Measurements from ENCODE around the gene SELENOP.

SELENOP gene

GRCh38 chr5:42806701-42807262 lies 4.9 kb downstream of the SELENOP start:
- no peak overlapping the region for H3K4me3 ChIP-seq (ENCODE audit: low read length)
- no peaks in the 10 kb centered on the region for H3K36me3 ChIP-seq (ENCODE audit: insufficient read depth, low read length)
- no peaks in the 10 kb centered on the region for H3K27me3 ChIP-seq (ENCODE audit: control insufficient read depth, insufficient read depth, low read length)
- no peak overlapping the region for H3K4me2 ChIP-seq (ENCODE audit: low read length)
- no peak overlapping the region for H3K9ac ChIP-seq (ENCODE audit: low read depth, low read length)
- H3K9me3 ChIP-seq (replicated peaks; ENCODE audit: low read length): no peaks in the 10 kb centered on the region
- no peaks in the 10 kb centered on the region for H3K4me1 ChIP-seq (ENCODE audit: control insufficient read depth, insufficient read depth, low read length)

GRCh38 chr5:42806004-42806700 lies 5.5 kb downstream of the SELENOP start:
- H3K9me3 ChIP-seq (replicated peaks; ENCODE audit: low read length): no peaks in the 10 kb centered on the region
- H3K4me2 ChIP-seq (ENCODE audit: low read length): no peak overlapping the region
- no peaks in the 10 kb centered on the region for H3K4me1 ChIP-seq (ENCODE audit: control insufficient read depth, insufficient read depth, low read length)

GRCh38 chr5:42804717-42805339 lies 6.9 kb downstream of the SELENOP start:
- H3K4me2 ChIP-seq (ENCODE audit: low read length): no peak overlapping the region
- no peak overlapping the region for H3K9ac ChIP-seq (ENCODE audit: low read depth, low read length)
- no peak overlapping the region for H3K4me3 ChIP-seq (ENCODE audit: low read length)
- no peaks in the 10 kb centered on the region for H3K36me3 ChIP-seq (ENCODE audit: insufficient read depth, low read length)
- no peaks in the 10 kb centered on the region for H3K27me3 ChIP-seq (ENCODE audit: control insufficient read depth, insufficient read depth, low read length)
- H3K9me3 ChIP-seq (replicated peaks; ENCODE audit: low read length): no peaks in the 10 kb centered on the region
- no peaks in the 10 kb centered on the region for H3K4me1 ChIP-seq (ENCODE audit: control insufficient read depth, insufficient read depth, low read length)

More at GRCh38 chr5:42806004-42806700, 5.5 kb downstream of the SELENOP start:
- Histone ChIP-seq H3K27me3 (ENCODE audit: control insufficient read depth, insufficient read depth, low read length) (no peaks in the 10 kb centered on the region), H3K36me3 (ENCODE audit: insufficient read depth, low read length) (no peaks in the 10 kb centered on the region), H3K9ac (ENCODE audit: low read depth, low read length) (no peak overlapping the region), H3K4me3 (ENCODE audit: low read length) (no peak overlapping the region)

- H3K27me3 ChIP-seq (ENCODE audit: control insufficient read depth, insufficient read depth, low read length): no peaks in the 10 kb centered on the region
- H3K4me1 ChIP-seq (ENCODE audit: control insufficient read depth, insufficient read depth, low read length): no peaks in the 10 kb centered on the region
- no peak overlapping the region for H3K4me2 ChIP-seq (ENCODE audit: low read length)
- H3K4me3 ChIP-seq (ENCODE audit: low read length): no peak overlapping the region
- H3K9me3 ChIP-seq (replicated peaks; ENCODE audit: low read length): no peaks in the 10 kb centered on the region
- H3K36me3 ChIP-seq (ENCODE audit: insufficient read depth, low read length): no peaks in the 10 kb centered on the region
- no peak overlapping the region for H3K9ac ChIP-seq (ENCODE audit: low read depth, low read length)
Measured at GRCh38 chr5:42801516-42802166, 10.1 kb downstream of the SELENOP start.

GRCh38 chr5:42800748-42801330 lies 10.9 kb downstream of the SELENOP start:
- Histone ChIP-seq H3K4me3 (ENCODE audit: low read length) (no peak overlapping the region), H3K9me3 (replicated peaks; ENCODE audit: low read length) (no peaks in the 10 kb centered on the region), H3K4me1 (ENCODE audit: control insufficient read depth, insufficient read depth, low read length) (no peaks in the 10 kb centered on the region), H3K9ac (ENCODE audit: low read depth, low read length) (no peak overlapping the region), H3K4me2 (ENCODE audit: low read length) (no peak overlapping the region), H3K27me3 (ENCODE audit: control insufficient read depth, insufficient read depth, low read length) (no peaks in the 10 kb centered on the region), H3K36me3 (ENCODE audit: insufficient read depth, low read length) (no peaks in the 10 kb centered on the region)

- Histone ChIP-seq H3K4me1 (ENCODE audit: control insufficient read depth, insufficient read depth, low read length) (no peaks in the 10 kb centered on the region), H3K9ac (ENCODE audit: low read depth, low read length) (no peak overlapping the region), H3K27me3 (ENCODE audit: control insufficient read depth, insufficient read depth, low read length) (no peaks in the 10 kb centered on the region), H3K4me3 (ENCODE audit: low read length) (no peak overlapping the region), H3K4me2 (ENCODE audit: low read length) (no peak overlapping the region), H3K9me3 (replicated peaks; ENCODE audit: low read length) (no peaks in the 10 kb centered on the region), H3K36me3 (ENCODE audit: insufficient read depth, low read length) (no peaks in the 10 kb centered on the region)
Measured at GRCh38 chr5:42799668-42800114, 12.0 kb downstream of the SELENOP start.

- Histone ChIP-seq H3K36me3 (ENCODE audit: insufficient read depth, low read length) (no peaks in the 10 kb centered on the region), H3K27me3 (ENCODE audit: control insufficient read depth, insufficient read depth, low read length) (no peaks in the 10 kb centered on the region), H3K9ac (ENCODE audit: low read depth, low read length) (no peak overlapping the region), H3K9me3 (replicated peaks; ENCODE audit: low read length) (no peaks in the 10 kb centered on the region), H3K4me3 (ENCODE audit: low read length) (no peak overlapping the region), H3K4me2 (ENCODE audit: low read length) (no peak overlapping the region), H3K4me1 (ENCODE audit: control insufficient read depth, insufficient read depth, low read length) (no peaks in the 10 kb centered on the region)
Measured at GRCh38 chr5:42799241-42799608, 12.5 kb downstream of the SELENOP start.

- Histone ChIP-seq H3K27me3 (ENCODE audit: control insufficient read depth, insufficient read depth, low read length) (no peaks in the 10 kb centered on the region), H3K9me3 (replicated peaks; ENCODE audit: low read length) (no peaks in the 10 kb centered on the region), H3K4me3 (ENCODE audit: low read length) (no peak overlapping the region), H3K9ac (ENCODE audit: low read depth, low read length) (no peak overlapping the region), H3K4me2 (ENCODE audit: low read length) (no peak overlapping the region), H3K36me3 (ENCODE audit: insufficient read depth, low read length) (no peaks in the 10 kb centered on the region), H3K4me1 (ENCODE audit: control insufficient read depth, insufficient read depth, low read length) (no peaks in the 10 kb centered on the region)
Measured at GRCh38 chr5:42798284-42799240, 13.1 kb downstream of the SELENOP start.

GRCh38 chr5:42791151-42791550 lies 20.5 kb downstream of the SELENOP start:
- H3K4me2 ChIP-seq (ENCODE audit: low read length): no peak overlapping the region
- H3K9me3 ChIP-seq (replicated peaks; ENCODE audit: low read length): no peaks in the 10 kb centered on the region
- no peaks in the 10 kb centered on the region for H3K36me3 ChIP-seq (ENCODE audit: insufficient read depth, low read length)
- no peak overlapping the region for H3K4me3 ChIP-seq (ENCODE audit: low read length)
- no peak overlapping the region for H3K9ac ChIP-seq (ENCODE audit: low read depth, low read length)
- H3K4me1 ChIP-seq (ENCODE audit: control insufficient read depth, insufficient read depth, low read length): no peaks in the 10 kb centered on the region
- no peaks in the 10 kb centered on the region for H3K27me3 ChIP-seq (ENCODE audit: control insufficient read depth, insufficient read depth, low read length)

GRCh38 chr5:42787845-42788244 lies 23.8 kb downstream of the SELENOP start:
- H3K36me3 ChIP-seq (ENCODE audit: insufficient read depth, low read length): no peaks in the 10 kb centered on the region
- H3K9ac ChIP-seq (ENCODE audit: low read depth, low read length): no peak overlapping the region
- H3K4me1 ChIP-seq (ENCODE audit: control insufficient read depth, insufficient read depth, low read length): no peaks in the 10 kb centered on the region
- no peaks in the 10 kb centered on the region for H3K9me3 ChIP-seq (replicated peaks; ENCODE audit: low read length)
- H3K27me3 ChIP-seq (ENCODE audit: control insufficient read depth, insufficient read depth, low read length): no peaks in the 10 kb centered on the region
- no peak overlapping the region for H3K4me2 ChIP-seq (ENCODE audit: low read length)
- H3K4me3 ChIP-seq (ENCODE audit: low read length): no peak overlapping the region

All from skeletal muscle satellite cell (primary cell).